Measurements from ENCODE around the gene NACC2. TPM values are rescaled to one million over a fixed set of nuclear protein-coding genes. Genes with fewer than 3 reads are reported as not detected.

Gene NACC2
- total and polyA plus RNA-seq, 2 donors (not counting 1 experiment from before 2014, with no cell fraction given): 0.34 to 1.9 TPM

DNA sequence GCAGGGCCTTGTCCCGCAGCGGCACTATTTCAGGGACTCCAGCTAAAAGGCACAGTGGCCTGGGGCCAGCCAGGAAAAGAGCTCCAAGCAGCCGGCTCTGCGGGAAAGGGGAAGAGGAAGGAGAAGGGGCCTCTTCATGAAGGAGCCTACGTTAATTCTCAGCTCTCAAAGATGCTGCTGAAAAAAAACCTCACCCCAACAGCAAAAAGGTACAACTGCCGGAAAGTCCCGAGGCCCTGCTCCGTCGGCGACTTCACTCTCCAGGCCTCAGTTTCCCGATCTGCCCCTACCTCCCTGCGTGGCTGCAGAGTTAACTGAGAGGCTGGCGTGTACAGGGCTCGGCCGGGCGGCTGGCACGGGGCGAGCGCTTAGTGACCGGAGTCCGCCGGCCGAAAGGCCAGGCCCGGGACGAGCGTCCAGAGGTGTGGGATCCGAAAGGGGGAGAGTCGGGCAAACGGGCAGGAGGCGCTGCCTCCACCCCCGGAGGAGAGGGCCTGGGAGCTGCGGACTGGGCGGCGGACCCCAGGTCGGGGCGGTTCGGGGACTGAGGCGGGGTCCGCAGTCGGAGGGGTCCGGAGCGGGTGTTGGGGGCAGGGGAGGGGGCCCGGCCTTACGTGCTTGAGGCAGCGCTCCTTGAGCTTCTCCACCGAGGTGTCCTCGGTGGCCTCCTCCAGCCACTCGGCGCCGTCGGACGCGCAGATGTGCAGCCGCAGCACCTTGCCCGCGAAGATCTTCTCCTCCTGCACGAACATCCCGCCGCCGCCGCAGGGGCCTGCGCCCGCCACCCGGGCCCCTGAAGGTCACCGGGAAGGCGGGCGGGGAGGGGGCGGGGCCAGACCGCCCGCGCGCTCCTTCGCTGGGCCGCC lies 134.4 kb downstream of the NACC2 start:
- ChIA-PET CTCF (interaction anchor here (1.0 to 1.7 kb wide), 5 partner anchors 44 to 162 kb away, joined by 3 to 7 read pairs (median 6); partner anchors contain the start of gene TMEM250), POLR2A (interaction anchor here (1.0 kb wide), 1 partner anchor 159 kb away, joined by 3 read pairs; the partner anchor contains the start of gene TMEM250)
- WGBS (ENCODE audit: insufficient coverage): under 1% methylated on average over 72 of the region's 74 CpGs
- ATAC-seq (ENCODE audit: low read depth): no peak
- no peak for DNase-seq
- no peaks in the 10 kb centered on the region for H3K36me3 ChIP-seq (replicated peaks in 1 of 2; ENCODE audit: control extremely low read depth in 1 of 2, control insufficient read depth in 1 of 2, extremely low read depth in 1 of 2, insufficient read depth in 2 of 2, low read length in 1 of 2)
- H3K27ac ChIP-seq (ENCODE audit: low read length in 2 of 2): peak overlapping the region; percentile 1 to 74
- Mint-ChIP-seq H3K27me3 (peaks cover 18% of the 10 kb centered on the region), H3K9me3 (ENCODE audit: insufficient read depth) (no peaks in the 10 kb centered on the region), H3K4me1 (peaks cover 24% of the 10 kb centered on the region), H3K27ac (peak overlapping the region; percentile 83), H3K4me3 (peak overlapping the region; percentile 88)
- peak overlapping the region; percentile 38 to 88 (median 78) for H3K4me3 ChIP-seq (ENCODE audit: control extremely low read depth in 1 of 5, extremely low read depth in 1 of 5, insufficient read depth in 1 of 5, low read depth in 2 of 5, low read length in 4 of 5)
- peaks cover 20% of the 10 kb centered on the region for H4K20me1 ChIP-seq (ENCODE audit: control insufficient read depth, insufficient read depth, low read length, poor library complexity, severe bottlenecking)
- peaks cover 11 to 18% of the 10 kb centered on the region in 2 donors for H3K4me1 ChIP-seq (ENCODE audit: control insufficient read depth in 2 of 2, insufficient read depth in 2 of 2, low read length in 2 of 2)
- H3K9ac ChIP-seq (ENCODE audit: low read length): peak overlapping the region; percentile 87
- peak overlapping the region; percentile 96 for H3K4me2 ChIP-seq (replicated peaks; ENCODE audit: low read depth, low read length, poor library complexity, severe bottlenecking)
- H3K9me3 ChIP-seq (ENCODE audit: control extremely low read depth in 1 of 3, control insufficient read depth in 2 of 3, insufficient read depth in 1 of 3, low read length in 2 of 3): peaks cover 0 to 7% (median 0%) of the 10 kb centered on the region in 3 donors
- H3K79me2 ChIP-seq (ENCODE audit: control insufficient read depth, insufficient read depth, low read length): peaks cover 35% of the 10 kb centered on the region
- H2AFZ ChIP-seq (ENCODE audit: insufficient read depth, low read depth, low read length, poor library complexity, severe bottlenecking): peak overlapping the region; percentile 84
- H3K27me3 ChIP-seq (replicated peaks in 1 of 4; ENCODE audit: control extremely low read depth in 1 of 4, control insufficient read depth in 3 of 4, insufficient read depth in 4 of 4, low read length in 3 of 4): peaks cover 0 to 21% (median 0%) of the 10 kb centered on the region in 4 experiments
- intact Hi-C loops (cut with micrococcal nuclease): loop anchor here (1.0 to 10.0 kb wide), 6 partner anchors 30 to 307 kb away; partner anchors contain the start of genes CAMSAP1, QSOX2 and TMEM250
- TF ChIP-seq, protein P1, sequence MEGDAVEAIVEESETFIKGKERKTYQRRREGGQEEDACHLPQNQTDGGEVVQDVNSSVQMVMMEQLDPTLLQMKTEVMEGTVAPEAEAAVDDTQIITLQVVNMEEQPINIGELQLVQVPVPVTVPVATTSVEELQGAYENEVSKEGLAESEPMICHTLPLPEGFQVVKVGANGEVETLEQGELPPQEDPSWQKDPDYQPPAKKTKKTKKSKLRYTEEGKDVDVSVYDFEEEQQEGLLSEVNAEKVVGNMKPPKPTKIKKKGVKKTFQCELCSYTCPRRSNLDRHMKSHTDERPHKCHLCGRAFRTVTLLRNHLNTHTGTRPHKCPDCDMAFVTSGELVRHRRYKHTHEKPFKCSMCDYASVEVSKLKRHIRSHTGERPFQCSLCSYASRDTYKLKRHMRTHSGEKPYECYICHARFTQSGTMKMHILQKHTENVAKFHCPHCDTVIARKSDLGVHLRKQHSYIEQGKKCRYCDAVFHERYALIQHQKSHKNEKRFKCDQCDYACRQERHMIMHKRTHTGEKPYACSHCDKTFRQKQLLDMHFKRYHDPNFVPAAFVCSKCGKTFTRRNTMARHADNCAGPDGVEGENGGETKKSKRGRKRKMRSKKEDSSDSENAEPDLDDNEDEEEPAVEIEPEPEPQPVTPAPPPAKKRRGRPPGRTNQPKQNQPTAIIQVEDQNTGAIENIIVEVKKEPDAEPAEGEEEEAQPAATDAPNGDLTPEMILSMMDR (IDR thresholded peaks at IDR 0.05): no peak
- TF ChIP-seq EZH2 (IDR thresholded peaks at IDR 0.05; ENCODE audit: borderline replicate concordance, insufficient read depth, low read depth, low read length, poor library complexity, severe bottlenecking): no peak
